SH-SY5Y (cell line): ENCODE measurements around the gene CDK8.

Experiments
- GATA2 ChIP-seq: IDR thresholded peaks from 2 replicates; pipeline ENCODE4 v1.6.1; 2011; ENCODE audit warnings: mild to moderate bottlenecking, low read depth, low read length
- GATA3 ChIP-seq: IDR thresholded peaks from 2 replicates; pipeline ENCODE4 v1.6.1; 2011; ENCODE audit warnings: low read depth, mild to moderate bottlenecking, low read length, moderate library complexity

DNA sequence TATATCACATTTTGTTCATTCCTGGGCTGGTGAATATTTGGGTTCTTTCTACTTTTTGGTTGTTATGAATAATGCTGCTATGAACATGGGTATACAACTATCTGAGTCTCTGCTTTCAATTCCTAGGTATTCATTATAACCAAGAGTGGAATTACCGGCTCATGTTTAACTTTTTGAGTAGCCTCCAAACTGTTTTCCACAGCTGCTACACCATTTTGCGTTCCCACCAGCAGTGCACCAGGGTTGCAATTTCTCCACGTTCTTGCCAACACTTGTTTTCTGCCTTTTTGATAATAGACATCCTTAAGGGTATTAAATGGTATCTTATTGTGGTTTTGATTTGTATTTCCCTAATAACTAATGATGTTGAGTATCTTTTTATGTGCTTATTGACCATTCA is 16.8 kb downstream of the CDK8 start:
- TF ChIP-seq GATA3, result no peak
- TF ChIP-seq GATA2, result no peak
